GM21526 (cell line): ENCODE results near the gene SH3RF3.

ENCODE experiments used
- ATAC-seq: cut with Tn5 transposase; IDR thresholded peaks from one replicate; pipeline ENCODE4 v1.9.1; 2021; ENCODE audit warnings: moderate library complexity; ENCODE audit not compliant: unreplicated experiment, low FRiP score

SH3RF3 gene

GRCh38 chr2:109475531-109476210 is 346.7 kb downstream of the SH3RF3 start:
- ATAC-seq, result no peak

- no peak for ATAC-seq
Observed at GRCh38 chr2:109476641-109477441, 347.8 kb downstream of the SH3RF3 start.

- ATAC-seq, result no peak
Observed at GRCh38 chr2:109478906-109479493, 350.0 kb downstream of the SH3RF3 start.

GRCh38 chr2:109479804-109480203 is 350.8 kb downstream of the SH3RF3 start:
- no peak for ATAC-seq

- ATAC-seq, result no peak
Observed at GRCh38 chr2:109480486-109481195, 351.6 kb downstream of the SH3RF3 start.

- no peak for ATAC-seq
Observed at GRCh38 chr2:109481196-109481555, 352.2 kb downstream of the SH3RF3 start.

- no peak for ATAC-seq
Observed at GRCh38 chr2:109481599-109481998, 352.6 kb downstream of the SH3RF3 start.

- ATAC-seq, result no peak
Observed at GRCh38 chr2:109482361-109482861, 353.4 kb downstream of the SH3RF3 start.

- no peak for ATAC-seq
Observed at GRCh38 chr2:109486711-109487535, 357.9 kb downstream of the SH3RF3 start.

- ATAC-seq, result no peak
Observed at GRCh38 chr2:109487536-109487869, 358.5 kb downstream of the SH3RF3 start.

- no peak for ATAC-seq
Observed at GRCh38 chr2:109487871-109488655, 359.1 kb downstream of the SH3RF3 start.

- no peak for ATAC-seq
Observed at GRCh38 chr2:109489296-109489695, 360.3 kb downstream of the SH3RF3 start.

- no peak for ATAC-seq
Observed at GRCh38 chr2:109493176-109493935, 364.4 kb downstream of the SH3RF3 start.

GRCh38 chr2:109494351-109494750 is 365.3 kb downstream of the SH3RF3 start:
- ATAC-seq, result no peak

- ATAC-seq, result no peak
Observed at GRCh38 chr2:109497463-109497862, 368.5 kb downstream of the SH3RF3 start.

- ATAC-seq, result no peak
Observed at GRCh38 chr2:109497911-109498870, 369.2 kb downstream of the SH3RF3 start.

GRCh38 chr2:109498906-109499305 is 369.9 kb downstream of the SH3RF3 start:
- ATAC-seq, result no peak

GRCh38 chr2:109499566-109499965 is 370.6 kb downstream of the SH3RF3 start:
- no peak for ATAC-seq
